Fibroblast of lung (primary cell): ENCODE data around the gene PLB1. TPM values are rescaled to one million over a fixed set of nuclear protein-coding genes. Genes with fewer than 3 reads are reported as not detected.

Source experiments
- DNase-seq, 2 donors: peaks; one replicate each; pipeline versions ENCODE4 v3.0.0 to v3.0.0-alpha.2; 2010; ENCODE audit warnings: low read depth in 2 of 2
- H2AFZ ChIP-seq: 2 replicates; pipeline ENCODE4 v1.5.1; 2012; ENCODE audit warnings: low read length, control low read depth, inconsistent platforms
- H3K27ac ChIP-seq: 2 replicates; pipeline ENCODE4 v1.5.1; 2011; ENCODE audit warnings: low read length, control low read depth; ENCODE audit not compliant: insufficient read depth
- H3K27me3 ChIP-seq: 2 replicates; pipeline ENCODE4 v1.5.1; 2011; ENCODE audit warnings: mild to moderate bottlenecking, low read length; ENCODE audit not compliant: control insufficient read depth, insufficient read depth
- H3K36me3 ChIP-seq: 2 replicates; pipeline ENCODE4 v1.5.1; 2011; ENCODE audit warnings: low read length; ENCODE audit not compliant: control insufficient read depth, insufficient read depth
- H3K4me1 ChIP-seq: 2 replicates; pipeline ENCODE4 v1.5.1; 2011; ENCODE audit warnings: low read length; ENCODE audit not compliant: control insufficient read depth, insufficient read depth; ENCODE audit errors: extremely low read depth
- H3K4me2 ChIP-seq: 2 replicates; pipeline ENCODE4 v1.5.1; 2011; ENCODE audit warnings: low read length, control low read depth; ENCODE audit not compliant: insufficient read depth; ENCODE audit errors: extremely low read depth
- H3K4me3 ChIP-seq, 4 experiments: fragments of 200-600 bp in 1 of 4; sonication (generic) in 1 of 4; replicated peaks in 1 of 4; 2 replicates each; pipeline ENCODE4 v1.5.1; 2011 to 2016; ENCODE audit warnings: low read length in 4 of 4, low read depth in 3 of 4, mild to moderate bottlenecking in 3 of 4, control low read depth in 2 of 4, inconsistent platforms in 1 of 4, mixed read lengths in 1 of 4; ENCODE audit not compliant: insufficient read depth in 1 of 4; ENCODE audit errors: control extremely low read depth in 1 of 4
- H3K79me2 ChIP-seq: 2 replicates; pipeline ENCODE4 v1.5.1; 2012; ENCODE audit warnings: mild to moderate bottlenecking, low read length, inconsistent platforms; ENCODE audit not compliant: control insufficient read depth, insufficient read depth
- H3K9ac ChIP-seq: 2 replicates; pipeline ENCODE4 v1.5.1; 2011; ENCODE audit warnings: mild to moderate bottlenecking, low read length, control low read depth; ENCODE audit not compliant: insufficient read depth
- H3K9me3 ChIP-seq: 2 replicates; pipeline ENCODE4 v1.5.1; 2012; ENCODE audit warnings: low read depth, low read length; ENCODE audit not compliant: control insufficient read depth, insufficient read depth
- H4K20me1 ChIP-seq: 2 replicates; pipeline ENCODE4 v1.5.1; 2011; ENCODE audit warnings: low read length; ENCODE audit not compliant: control insufficient read depth, insufficient read depth; ENCODE audit errors: extremely low read depth
- EZH2 ChIP-seq: IDR thresholded peaks from 2 replicates; pipeline ENCODE4 v1.5.1; 2012; ENCODE audit warnings: low read length, control low read depth, mild to moderate bottlenecking; ENCODE audit errors: missing control alignments
- polyA plus RNA-seq, 2 donors: library from polyadenylated mRNA; depleted of rRNA in 1 of 2; stranded (reverse) in 1 of 2; unstranded in 1 of 2; fragments of >200 nt; gene quantifications; 2 replicates each; pipeline ENCODE4 v1.2.1, GENCODE V29; 2011 to 2012; ENCODE audit warnings: missing spikeins in 1 of 2
- total RNA-seq: library from RNA; depleted of rRNA; stranded (reverse); fragments of >200 nt; gene quantifications from 2 replicates; pipeline ENCODE4 v1.2.1, GENCODE V29; 2014
- TF ChIP-seq, protein P1 (sequence below), 2 donors: IDR thresholded peaks in 1 of 2; conservative IDR thresholded peaks in 1 of 2; 1 replicate in 1 of 2; 2 replicates in 1 of 2; pipeline ENCODE4 v1.5.1; 2011 to 2012; ENCODE audit warnings: low read length in 2 of 2, control low read depth in 1 of 2, inconsistent platforms in 1 of 2, low read depth in 1 of 2, mild to moderate bottlenecking in 1 of 2

The PLB1 gene
- total and polyA plus RNA-seq, 2 donors (not counting 1 experiment from before 2014, with no cell fraction given) = 0.70 to 1.8 TPM

DNA sequence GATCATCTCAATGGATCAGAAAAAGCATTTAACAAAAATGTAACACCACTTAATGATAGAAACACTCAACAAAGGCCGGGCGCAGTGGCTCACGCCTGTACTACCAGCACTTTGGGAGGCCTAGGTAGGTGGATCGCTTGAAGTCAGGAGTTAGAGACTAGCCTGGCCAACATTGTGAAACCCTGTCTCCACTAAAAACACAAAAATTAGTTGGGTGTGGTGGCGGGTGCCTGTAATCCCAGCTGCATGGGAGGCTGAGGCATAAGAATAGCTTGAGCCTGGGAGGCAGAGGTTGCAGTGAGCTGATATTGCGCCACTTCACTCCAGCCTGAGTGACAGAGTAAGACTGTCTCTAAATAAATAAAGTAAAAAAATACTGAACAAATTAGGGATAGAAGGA, 74.6 kb downstream of the PLB1 start:
- no peak overlapping the region for H3K27ac ChIP-seq
- H3K9ac ChIP-seq = no peak overlapping the region
- H2AFZ ChIP-seq = no peak overlapping the region
- DNase-seq = no peak
- TF ChIP-seq, protein P1, sequence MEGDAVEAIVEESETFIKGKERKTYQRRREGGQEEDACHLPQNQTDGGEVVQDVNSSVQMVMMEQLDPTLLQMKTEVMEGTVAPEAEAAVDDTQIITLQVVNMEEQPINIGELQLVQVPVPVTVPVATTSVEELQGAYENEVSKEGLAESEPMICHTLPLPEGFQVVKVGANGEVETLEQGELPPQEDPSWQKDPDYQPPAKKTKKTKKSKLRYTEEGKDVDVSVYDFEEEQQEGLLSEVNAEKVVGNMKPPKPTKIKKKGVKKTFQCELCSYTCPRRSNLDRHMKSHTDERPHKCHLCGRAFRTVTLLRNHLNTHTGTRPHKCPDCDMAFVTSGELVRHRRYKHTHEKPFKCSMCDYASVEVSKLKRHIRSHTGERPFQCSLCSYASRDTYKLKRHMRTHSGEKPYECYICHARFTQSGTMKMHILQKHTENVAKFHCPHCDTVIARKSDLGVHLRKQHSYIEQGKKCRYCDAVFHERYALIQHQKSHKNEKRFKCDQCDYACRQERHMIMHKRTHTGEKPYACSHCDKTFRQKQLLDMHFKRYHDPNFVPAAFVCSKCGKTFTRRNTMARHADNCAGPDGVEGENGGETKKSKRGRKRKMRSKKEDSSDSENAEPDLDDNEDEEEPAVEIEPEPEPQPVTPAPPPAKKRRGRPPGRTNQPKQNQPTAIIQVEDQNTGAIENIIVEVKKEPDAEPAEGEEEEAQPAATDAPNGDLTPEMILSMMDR (conservative IDR thresholded peaks at IDR 0.05 in 1 of 2, IDR thresholded peaks at IDR 0.05 in 1 of 2; ENCODE audit: low read depth in 1 of 2, low read length in 2 of 2) = no peak
- no peak for TF ChIP-seq EZH2
- H3K4me3 ChIP-seq = no peak overlapping the region
- no peaks in the 10 kb centered on the region for H3K27me3 ChIP-seq
- peaks cover 4% of the 10 kb centered on the region for H3K4me1 ChIP-seq
- no peaks in the 10 kb centered on the region for H4K20me1 ChIP-seq
- H3K36me3 ChIP-seq = no peaks in the 10 kb centered on the region
- H3K9me3 ChIP-seq = no peaks in the 10 kb centered on the region
- no peak overlapping the region for H3K4me2 ChIP-seq
- no peaks in the 10 kb centered on the region for H3K79me2 ChIP-seq

- no peak overlapping the region for H3K27ac ChIP-seq
- no peaks in the 10 kb centered on the region for H3K27me3 ChIP-seq
- H3K9me3 ChIP-seq = no peaks in the 10 kb centered on the region
- TF ChIP-seq, protein P1 (conservative IDR thresholded peaks at IDR 0.05 in 1 of 2, IDR thresholded peaks at IDR 0.05 in 1 of 2; ENCODE audit: low read depth in 1 of 2, low read length in 2 of 2) = no peak
- no peak for TF ChIP-seq EZH2
- H4K20me1 ChIP-seq = no peaks in the 10 kb centered on the region
- no peak overlapping the region for H2AFZ ChIP-seq
- H3K36me3 ChIP-seq = no peaks in the 10 kb centered on the region
- no peak overlapping the region for H3K4me3 ChIP-seq
- no peak overlapping the region for H3K4me2 ChIP-seq
- no peaks in the 10 kb centered on the region for H3K4me1 ChIP-seq
- no peaks in the 10 kb centered on the region for H3K79me2 ChIP-seq
- no peak for DNase-seq
- no peak overlapping the region for H3K9ac ChIP-seq
These were observed 80.9 kb downstream of the PLB1 start for GRCh38 chr2:28576714-28577113.

- Histone ChIP-seq H4K20me1 (no peaks in the 10 kb centered on the region), H3K36me3 (no peaks in the 10 kb centered on the region), H2AFZ (no peak overlapping the region), H3K27ac (no peak overlapping the region), H3K4me3 (no peak overlapping the region), H3K79me2 (no peaks in the 10 kb centered on the region), H3K4me1 (peaks cover 2% of the 10 kb centered on the region), H3K9ac (no peak overlapping the region), H3K4me2 (no peak overlapping the region), H3K27me3 (no peaks in the 10 kb centered on the region), H3K9me3 (no peaks in the 10 kb centered on the region)
- TF ChIP-seq, protein P1 (conservative IDR thresholded peaks at IDR 0.05 in 1 of 2, IDR thresholded peaks at IDR 0.05 in 1 of 2; ENCODE audit: low read depth in 1 of 2, low read length in 2 of 2) = no peak
- TF ChIP-seq EZH2 = no peak
- no peak for DNase-seq
These were observed 82.2 kb downstream of the PLB1 start for GRCh38 chr2:28577791-28578680.
